Stomach (tissue), 9 donors: Measurements from ENCODE around the gene CPE. TPM values are rescaled to one million over a fixed set of nuclear protein-coding genes. Genes with fewer than 3 reads are reported as not detected.

Experiments used
- DNase-seq, 2 donors: peaks; one replicate each; pipeline versions ENCODE4 v3.0.0 to v3.0.0-alpha.2; 2013 to 2019
- H3K27ac ChIP-seq, 5 donors: fragments of 200-600 bp in 4 of 5; sonication (generic) in 4 of 5; one replicate each; pipeline ENCODE4 v1.5.1; 2013 to 2019; ENCODE audit warnings: mild to moderate bottlenecking in 1 of 5, moderate library complexity in 1 of 5
- H3K27me3 ChIP-seq, 3 donors: fragments of 200-600 bp; sonication (generic); one replicate each; pipeline ENCODE4 v1.5.1; 2017 to 2019; ENCODE audit warnings: mixed run types in 1 of 3
- H3K36me3 ChIP-seq, 4 donors: fragments of 200-600 bp; sonication (generic); 1 replicate in 3 of 4; 2 replicates in 1 of 4; pipeline ENCODE4 v1.5.1; 2016 to 2019
- H3K4me1 ChIP-seq, 4 donors: fragments of 200-600 bp; sonication (generic); one replicate each; pipeline ENCODE4 v1.5.1; 2016 to 2019
- H3K4me3 ChIP-seq, 4 donors: fragments of 200-600 bp; sonication (generic) in 3 of 4; one replicate each; pipeline ENCODE4 v1.5.1; 2016 to 2019; ENCODE audit warnings: mild to moderate bottlenecking in 1 of 4
- H3K9me3 ChIP-seq, 4 donors: fragments of 200-600 bp; sonication (generic); one replicate each; pipeline ENCODE4 v1.5.1; 2016 to 2019
- EP300 ChIP-seq: sonication (generic); formaldehyde crosslinking; IDR thresholded peaks from one replicate; pipeline ENCODE4 v1.6.1; 2017; ENCODE audit warnings: antibody characterized with exemption
- POLR2A ChIP-seq, 4 donors: fragments of 450-650 bp; IDR thresholded peaks; one replicate each; pipeline ENCODE4 v1.6.1; 2016; ENCODE audit warnings: antibody characterized with exemption in 4 of 4, control low read depth in 2 of 4, mild to moderate bottlenecking in 1 of 4, moderate library complexity in 1 of 4
- POLR2AphosphoS5 ChIP-seq, 3 donors: sonication (generic); formaldehyde crosslinking; IDR thresholded peaks; one replicate each; pipeline ENCODE4 v1.6.1; 2016; ENCODE audit warnings: antibody characterized with exemption in 3 of 3
- whole genome bisulfite sequencing, 5 donors: extraction: QIAGEN DNeasy Blood & Tissue Kit in 3 of 5; methylation state at CpG; one replicate each; pipeline versions ENCODE4 v1.1.5 to v1.1.7; 2013 to 2018; 5-methylcytosine and 5-hydroxymethylcytosine counted together
- intact Hi-C: fragments of 100-400 bp; cut with DNase I; formaldehyde crosslinking; loops from one replicate; pipeline ENCODE4 v1.15.1; 2023; ENCODE audit warnings: low total_unique reads
- polyA plus RNA-seq, 3 donors: library from polyadenylated mRNA; stranded (reverse); fragments of 200-250 nt; gene quantifications; one replicate each; pipeline ENCODE4 v1.2.3, GENCODE V29; 2013
- total RNA-seq, 5 donors: library from RNA; depleted of rRNA; stranded (reverse); fragments of >200 nt; gene quantifications; one replicate each; pipeline versions ENCODE4 v1.1.0 to v1.2.3, GENCODE V29; 2014 to 2016
- TF ChIP-seq, protein P1 (sequence below), 7 experiments: fragments of 450-650 bp in 4 of 7; fragments of 200-600 bp in 3 of 7; sonication (generic) in 3 of 7; IDR thresholded peaks; one replicate each; pipeline ENCODE4 v1.5.1; 2016 to 2019; ENCODE audit warnings: antibody characterized with exemption in 7 of 7, control low read depth in 2 of 7, mild to moderate bottlenecking in 1 of 7
- donor health status: healthy with polysubstance abuse.
- donor health status: Bipolar disorder and iron deficiency.
- donor health status: healthy.

Gene CPE
- total and polyA plus RNA-seq, 8 donors = 8.8 to 143 (median 30.4) TPM

DNA sequence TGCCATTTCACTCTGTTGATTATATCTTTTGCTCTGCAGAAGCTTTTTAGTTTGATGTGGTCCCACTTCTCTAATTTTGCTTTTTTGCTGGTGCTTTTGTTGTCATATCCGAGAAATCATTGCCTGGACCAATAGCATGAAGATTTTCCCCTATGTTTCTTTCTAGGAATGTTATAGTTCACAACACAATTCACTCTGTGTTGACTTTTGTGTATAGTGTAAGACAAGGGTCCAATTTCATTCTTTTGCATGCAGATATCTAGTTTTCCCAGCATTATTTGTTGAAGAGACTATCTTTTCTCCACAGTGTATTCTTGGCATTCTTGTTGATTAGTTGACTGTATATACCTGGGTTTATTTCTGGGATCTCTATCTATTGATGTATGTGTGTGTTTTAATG is 8.3 kb upstream of the CPE start:
- H3K9me3 ChIP-seq = peaks cover 0 to 10% (median 0%) of the 10 kb centered on the region in 4 donors
- intact Hi-C loops = no loop called here
- WGBS, 5 donors = 73 to 91% (median 87%) methylated on average over 1 of the region's 1 CpG
- no peak for TF ChIP-seq POLR2AphosphoS5 (IDR thresholded peaks at IDR 0.05)
- no peak for TF ChIP-seq POLR2A (IDR thresholded peaks at IDR 0.05)
- TF ChIP-seq, protein P1, sequence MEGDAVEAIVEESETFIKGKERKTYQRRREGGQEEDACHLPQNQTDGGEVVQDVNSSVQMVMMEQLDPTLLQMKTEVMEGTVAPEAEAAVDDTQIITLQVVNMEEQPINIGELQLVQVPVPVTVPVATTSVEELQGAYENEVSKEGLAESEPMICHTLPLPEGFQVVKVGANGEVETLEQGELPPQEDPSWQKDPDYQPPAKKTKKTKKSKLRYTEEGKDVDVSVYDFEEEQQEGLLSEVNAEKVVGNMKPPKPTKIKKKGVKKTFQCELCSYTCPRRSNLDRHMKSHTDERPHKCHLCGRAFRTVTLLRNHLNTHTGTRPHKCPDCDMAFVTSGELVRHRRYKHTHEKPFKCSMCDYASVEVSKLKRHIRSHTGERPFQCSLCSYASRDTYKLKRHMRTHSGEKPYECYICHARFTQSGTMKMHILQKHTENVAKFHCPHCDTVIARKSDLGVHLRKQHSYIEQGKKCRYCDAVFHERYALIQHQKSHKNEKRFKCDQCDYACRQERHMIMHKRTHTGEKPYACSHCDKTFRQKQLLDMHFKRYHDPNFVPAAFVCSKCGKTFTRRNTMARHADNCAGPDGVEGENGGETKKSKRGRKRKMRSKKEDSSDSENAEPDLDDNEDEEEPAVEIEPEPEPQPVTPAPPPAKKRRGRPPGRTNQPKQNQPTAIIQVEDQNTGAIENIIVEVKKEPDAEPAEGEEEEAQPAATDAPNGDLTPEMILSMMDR (IDR thresholded peaks at IDR 0.05) = no peak
- no peak for TF ChIP-seq EP300
- peaks cover 0 to 6% (median 2%) of the 10 kb centered on the region in 3 donors for H3K27me3 ChIP-seq
- no peaks in the 10 kb centered on the region for H3K4me1 ChIP-seq
- no peaks in the 10 kb centered on the region for H3K36me3 ChIP-seq
- no peak overlapping the region for H3K27ac ChIP-seq
- no peak overlapping the region for H3K4me3 ChIP-seq
- no peak for DNase-seq

DNA sequence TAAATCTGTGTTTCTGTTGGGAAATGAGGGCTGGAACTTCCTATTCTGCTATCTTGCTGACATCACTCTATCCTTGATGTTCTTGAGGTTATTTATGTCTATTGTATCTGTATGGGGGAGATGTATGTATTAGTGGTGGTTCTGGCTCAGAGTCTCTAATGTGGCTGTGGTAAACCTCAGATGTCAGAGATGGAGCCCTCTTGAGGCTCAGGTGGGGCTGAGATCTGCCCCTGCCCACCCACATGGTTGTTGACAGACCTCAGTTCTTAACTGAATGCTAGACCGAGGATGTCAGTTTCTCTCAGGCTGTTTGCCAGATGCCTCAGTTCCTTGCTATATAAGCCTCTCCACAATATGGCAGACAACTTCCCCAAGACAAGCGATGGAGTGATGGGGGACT is 3.3 kb upstream of the CPE start:
- Histone ChIP-seq H3K27me3 (peaks cover 0 to 38% (median 16%) of the 10 kb centered on the region in 3 donors), H3K27ac (no peak overlapping the region), H3K36me3 (no peaks in the 10 kb centered on the region), H3K4me3 (no peak overlapping the region), H3K4me1 (peaks cover 5 to 23% (median 14%) of the 10 kb centered on the region in 4 donors), H3K9me3 (peaks cover 0 to 10% (median 0%) of the 10 kb centered on the region in 4 donors)
- DNase-seq = no peak
- intact Hi-C loops = no loop called here
- TF ChIP-seq POLR2AphosphoS5 (IDR thresholded peaks at IDR 0.05) = no peak
- no peak for TF ChIP-seq POLR2A (IDR thresholded peaks at IDR 0.05)
- no peak for TF ChIP-seq EP300
- TF ChIP-seq, protein P1 (IDR thresholded peaks at IDR 0.05) = no peak
- 64 to 78% (median 71%) methylated on average over 2 of the region's 2 CpGs for WGBS, 5 donors

DNA sequence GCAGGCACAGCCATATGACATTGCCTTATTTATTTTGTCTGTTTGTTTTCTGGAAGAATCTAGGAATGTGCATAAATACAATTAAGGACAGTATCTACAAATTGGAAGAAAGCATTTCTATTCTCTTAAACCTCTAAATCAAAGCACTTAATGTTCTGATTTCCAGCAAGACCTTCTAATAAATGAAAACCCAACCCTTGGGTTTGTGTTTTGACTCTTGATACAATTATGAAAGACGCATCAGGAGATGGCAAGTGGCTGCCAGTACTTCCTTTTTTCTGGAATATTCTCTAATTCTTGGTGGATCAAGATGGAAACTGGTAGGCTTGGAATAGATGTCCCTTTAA is 437 bp upstream of the CPE start:
- WGBS, 5 donors = 46 to 60% (median 53%) methylated on average over 1 of the region's 1 CpG
- Histone ChIP-seq H3K4me3 (peak overlapping the region; percentile 58 to 69 (median 60)), H3K9me3 (peaks cover 0 to 10% (median 0%) of the 10 kb centered on the region in 4 donors), H3K27ac (peak overlapping the region in 4 of 5 donors; percentile 58 to 89 (median 76)), H3K36me3 (no peaks in the 10 kb centered on the region), H3K27me3 (peaks cover 0 to 38% (median 16%) of the 10 kb centered on the region in 3 donors), H3K4me1 (peaks cover 5 to 23% (median 14%) of the 10 kb centered on the region in 4 donors)
- TF ChIP-seq, protein P1 (IDR thresholded peaks at IDR 0.05) = no peak
- TF ChIP-seq POLR2A (IDR thresholded peaks at IDR 0.05) (no peak), EP300 (no peak)
- DNase-seq = no peak
- intact Hi-C loops = no loop called here

DNA sequence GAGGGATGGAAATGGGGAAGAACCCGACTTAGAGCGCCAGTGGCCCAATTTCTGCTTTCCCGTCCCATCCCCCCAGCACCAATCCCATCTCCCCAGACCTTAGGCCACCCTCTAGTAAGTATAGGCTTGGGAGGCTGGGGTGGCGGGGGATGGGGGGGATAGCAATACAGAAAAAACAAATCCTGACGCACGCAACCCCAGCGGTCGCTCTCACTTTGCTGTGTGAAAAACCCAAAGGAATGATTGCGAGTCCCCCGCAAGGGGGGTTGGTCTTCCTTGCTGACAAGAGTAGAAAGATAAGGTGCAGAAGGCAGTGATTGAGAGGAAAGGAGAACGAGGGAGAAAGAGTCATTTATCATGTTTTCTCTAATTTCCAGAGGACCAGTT is 863 bp downstream of the CPE start:
- H3K27ac ChIP-seq = peak overlapping the region in 4 of 5 donors; percentile 58 to 89 (median 76)
- H3K9me3 ChIP-seq = peaks cover 0 to 6% (median 0%) of the 10 kb centered on the region in 4 donors
- H3K27me3 ChIP-seq = peaks cover 0 to 38% (median 16%) of the 10 kb centered on the region in 3 donors
- peak in 1 of 2 donors; percentile 64 for DNase-seq
- 45 to 55% (median 48%) methylated on average over 11 of the region's 11 CpGs for WGBS, 5 donors
- H3K4me3 ChIP-seq = peak overlapping the region; percentile 58 to 69 (median 60)
- H3K4me1 ChIP-seq = peaks cover 5 to 25% (median 17%) of the 10 kb centered on the region in 4 donors
- intact Hi-C loops = no loop called here
- no peak for TF ChIP-seq EP300
- TF ChIP-seq POLR2AphosphoS5 (IDR thresholded peaks at IDR 0.05) = no peak
- TF ChIP-seq, protein P1 (IDR thresholded peaks at IDR 0.05) = no peak
- TF ChIP-seq POLR2A (IDR thresholded peaks at IDR 0.05) = no peak
- no peaks in the 10 kb centered on the region for H3K36me3 ChIP-seq
